Lung (tissue), 12 donors: ENCODE measurements around the gene EEF1A2. TPM values are rescaled to one million over a fixed set of nuclear protein-coding genes. Genes with fewer than 3 reads are reported as not detected.

Experiments
- ATAC-seq: fragments of 200-7000 bp; cut with Tn5 transposase; one replicate; pipeline ENCODE4 v1.9.1; 2020; ENCODE audit warnings: moderate number of reproducible peaks; ENCODE audit not compliant: insufficient read depth, low FRiP score
- DNase-seq, 3 donors: peaks; one replicate each; pipeline ENCODE4 v3.0.0-alpha.2; 2013 to 2017
- H3K27ac ChIP-seq, 2 donors: one replicate each; pipeline ENCODE4 v1.5.1; 2013; ENCODE audit warnings: mild to moderate bottlenecking in 2 of 2, moderate library complexity in 2 of 2, control low read depth in 1 of 2, inconsistent platforms in 1 of 2, low read depth in 1 of 2, low read length in 1 of 2
- H3K27me3 ChIP-seq, 3 donors: one replicate each; pipeline ENCODE4 v1.5.1; 2013; ENCODE audit warnings: low read length in 2 of 3; ENCODE audit not compliant: control insufficient read depth in 3 of 3, insufficient read depth in 3 of 3
- H3K36me3 ChIP-seq, 4 donors: one replicate each; pipeline ENCODE4 v1.5.1; 2013; ENCODE audit warnings: low read length in 4 of 4, mild to moderate bottlenecking in 1 of 4, moderate library complexity in 1 of 4; ENCODE audit not compliant: control insufficient read depth in 4 of 4, insufficient read depth in 4 of 4
- H3K4me1 ChIP-seq, 5 donors: one replicate each; pipeline ENCODE4 v1.5.1; 2013; ENCODE audit warnings: low read length in 5 of 5, mild to moderate bottlenecking in 2 of 5, moderate library complexity in 1 of 5; ENCODE audit not compliant: control insufficient read depth in 5 of 5, insufficient read depth in 5 of 5
- H3K4me3 ChIP-seq: one replicate; pipeline ENCODE4 v1.5.1; 2013; ENCODE audit warnings: mild to moderate bottlenecking, control low read depth, moderate library complexity
- H3K9ac ChIP-seq, 2 donors: one replicate each; pipeline ENCODE4 v1.5.1; 2013; ENCODE audit warnings: low read length in 2 of 2, control low read depth in 1 of 2; ENCODE audit not compliant: insufficient read depth in 1 of 2
- H3K9me3 ChIP-seq, 4 donors: one replicate each; pipeline ENCODE4 v1.5.1; 2013; ENCODE audit warnings: low read length in 3 of 4, mild to moderate bottlenecking in 1 of 4, moderate library complexity in 1 of 4; ENCODE audit not compliant: control insufficient read depth in 4 of 4, insufficient read depth in 3 of 4
- WGBS, 2 donors: extraction: QIAGEN DNeasy Blood & Tissue Kit; methylation state at CpG; one replicate each; pipeline ENCODE4 v1.1.7; 2013; 5-methylcytosine and 5-hydroxymethylcytosine counted together
- polyA plus RNA-seq, 2 donors: library from polyadenylated mRNA; stranded (reverse); fragments of 200-250 nt; gene quantifications; one replicate each; pipeline ENCODE4 v1.2.1, GENCODE V29; 2013
- total RNA-seq, 2 donors: library from RNA; depleted of rRNA in 1 of 2; stranded (reverse); fragments of >200 nt in 1 of 2; gene quantifications; one replicate each; pipeline ENCODE4 v1.2.1, GENCODE V29; 2014 to 2021
- TF ChIP-seq, protein P1 (sequence below): IDR thresholded peaks from 2 replicates; pipeline ENCODE4 v1.5.1; 2012; ENCODE audit warnings: mild to moderate bottlenecking; ENCODE audit errors: control extremely low read depth, extremely low read depth
- donor health status: control.
- donor health status: control.
- donor health status: Bipolar disorder and iron deficiency.
- donor health status: healthy.
- donor health status: DM: yes; HTN: yes; CAD: no.

Gene EEF1A2
- total and polyA plus RNA-seq, 4 donors: 0.47 to 1.9 (median 1.0) TPM

DNA sequence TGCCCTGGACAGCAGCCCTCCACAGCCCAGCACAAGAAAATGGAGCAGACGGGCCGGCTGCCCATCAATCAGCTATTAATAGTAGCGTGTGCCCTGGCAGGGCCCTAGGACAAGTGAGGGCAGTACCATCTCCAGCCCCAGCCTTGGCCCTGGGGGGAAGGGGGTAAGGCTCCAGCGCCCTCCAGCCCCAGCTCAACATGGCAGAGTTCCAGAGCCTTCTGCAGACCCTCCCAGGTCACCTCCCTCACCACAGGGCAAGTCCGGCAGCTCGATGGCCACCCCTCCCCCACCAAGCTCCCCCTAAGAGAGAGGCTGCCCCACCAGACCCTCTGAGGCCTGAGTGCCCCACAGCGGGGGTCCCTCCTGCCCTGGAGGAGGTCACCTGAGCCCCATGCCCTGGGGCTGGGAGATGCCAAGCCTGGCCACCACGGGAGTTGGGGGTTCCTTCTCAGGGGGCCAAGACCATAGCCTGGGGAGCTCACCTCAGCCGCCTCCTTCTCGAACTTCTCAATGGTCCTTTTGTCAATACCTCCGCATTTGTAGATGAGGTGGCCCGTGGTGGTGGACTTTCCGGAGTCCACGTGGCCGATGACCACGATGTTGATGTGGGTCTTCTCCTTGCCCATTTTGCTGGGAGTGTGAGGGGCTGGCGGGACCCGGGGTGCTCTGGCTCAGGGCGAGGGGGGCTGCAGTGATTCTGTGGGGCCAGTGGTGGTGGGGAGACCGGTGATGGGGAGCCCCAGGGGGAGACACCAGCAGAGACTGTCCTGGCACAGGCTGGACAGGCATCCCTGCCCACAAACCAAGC, 1.5 kb downstream of the EEF1A2 start:
- no peak for ATAC-seq
- Histone ChIP-seq H3K36me3 (no peaks in the 10 kb centered on the region), H3K4me3 (no peak overlapping the region), H3K4me1 (peaks cover 0 to 8% (median 2%) of the 10 kb centered on the region in 5 donors), H3K27me3 (peaks cover 17 to 49% (median 21%) of the 10 kb centered on the region in 3 donors), H3K9ac (no peak overlapping the region), H3K9me3 (no peaks in the 10 kb centered on the region), H3K27ac (peak overlapping the region in 1 of 2 donors; percentile 80)
- TF ChIP-seq, protein P1, sequence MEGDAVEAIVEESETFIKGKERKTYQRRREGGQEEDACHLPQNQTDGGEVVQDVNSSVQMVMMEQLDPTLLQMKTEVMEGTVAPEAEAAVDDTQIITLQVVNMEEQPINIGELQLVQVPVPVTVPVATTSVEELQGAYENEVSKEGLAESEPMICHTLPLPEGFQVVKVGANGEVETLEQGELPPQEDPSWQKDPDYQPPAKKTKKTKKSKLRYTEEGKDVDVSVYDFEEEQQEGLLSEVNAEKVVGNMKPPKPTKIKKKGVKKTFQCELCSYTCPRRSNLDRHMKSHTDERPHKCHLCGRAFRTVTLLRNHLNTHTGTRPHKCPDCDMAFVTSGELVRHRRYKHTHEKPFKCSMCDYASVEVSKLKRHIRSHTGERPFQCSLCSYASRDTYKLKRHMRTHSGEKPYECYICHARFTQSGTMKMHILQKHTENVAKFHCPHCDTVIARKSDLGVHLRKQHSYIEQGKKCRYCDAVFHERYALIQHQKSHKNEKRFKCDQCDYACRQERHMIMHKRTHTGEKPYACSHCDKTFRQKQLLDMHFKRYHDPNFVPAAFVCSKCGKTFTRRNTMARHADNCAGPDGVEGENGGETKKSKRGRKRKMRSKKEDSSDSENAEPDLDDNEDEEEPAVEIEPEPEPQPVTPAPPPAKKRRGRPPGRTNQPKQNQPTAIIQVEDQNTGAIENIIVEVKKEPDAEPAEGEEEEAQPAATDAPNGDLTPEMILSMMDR: no peak
- 64 to 69% methylated on average over 20 of the region's 20 CpGs for WGBS, 2 donors
- no peak for DNase-seq

DNA sequence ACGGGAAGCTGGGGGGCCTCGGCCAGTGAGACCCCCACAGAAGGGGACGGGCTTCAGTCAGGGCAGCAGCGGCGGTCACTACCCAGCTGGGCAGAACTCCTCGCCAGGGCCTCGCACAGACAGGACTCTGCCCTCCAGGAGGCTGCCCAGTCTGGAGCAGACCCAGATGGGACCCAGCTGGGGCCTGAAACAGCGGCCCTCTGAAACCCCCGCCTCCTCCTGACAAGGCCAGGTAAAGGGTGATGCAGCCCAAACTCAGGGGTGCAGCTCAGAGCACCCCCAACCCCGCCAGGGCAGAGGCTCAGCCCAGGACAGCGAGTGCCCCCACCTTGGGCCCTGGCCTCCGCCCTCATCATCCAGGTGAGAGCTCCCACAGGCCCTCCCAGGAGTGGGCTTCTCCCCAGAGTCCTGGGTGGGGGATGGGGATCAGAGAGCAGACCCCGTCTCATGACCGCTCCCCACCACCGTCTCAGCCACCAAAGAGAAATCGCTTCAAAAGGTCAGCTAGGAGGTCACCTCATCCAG, 2.2 kb downstream of the EEF1A2 start:
- TF ChIP-seq, protein P1: no peak
- ATAC-seq (no peak), DNase-seq (no peak)
- WGBS, 2 donors: 65 to 68% methylated on average over 16 of the region's 16 CpGs
- H3K9me3 ChIP-seq: no peaks in the 10 kb centered on the region
- peaks cover 17 to 49% (median 21%) of the 10 kb centered on the region in 3 donors for H3K27me3 ChIP-seq
- H3K4me1 ChIP-seq: peaks cover 0 to 8% (median 2%) of the 10 kb centered on the region in 5 donors
- H3K36me3 ChIP-seq: no peaks in the 10 kb centered on the region
- H3K4me3 ChIP-seq: no peak overlapping the region
- peak overlapping the region in 1 of 2 donors; percentile 21 for H3K27ac ChIP-seq
- no peak overlapping the region for H3K9ac ChIP-seq

DNA sequence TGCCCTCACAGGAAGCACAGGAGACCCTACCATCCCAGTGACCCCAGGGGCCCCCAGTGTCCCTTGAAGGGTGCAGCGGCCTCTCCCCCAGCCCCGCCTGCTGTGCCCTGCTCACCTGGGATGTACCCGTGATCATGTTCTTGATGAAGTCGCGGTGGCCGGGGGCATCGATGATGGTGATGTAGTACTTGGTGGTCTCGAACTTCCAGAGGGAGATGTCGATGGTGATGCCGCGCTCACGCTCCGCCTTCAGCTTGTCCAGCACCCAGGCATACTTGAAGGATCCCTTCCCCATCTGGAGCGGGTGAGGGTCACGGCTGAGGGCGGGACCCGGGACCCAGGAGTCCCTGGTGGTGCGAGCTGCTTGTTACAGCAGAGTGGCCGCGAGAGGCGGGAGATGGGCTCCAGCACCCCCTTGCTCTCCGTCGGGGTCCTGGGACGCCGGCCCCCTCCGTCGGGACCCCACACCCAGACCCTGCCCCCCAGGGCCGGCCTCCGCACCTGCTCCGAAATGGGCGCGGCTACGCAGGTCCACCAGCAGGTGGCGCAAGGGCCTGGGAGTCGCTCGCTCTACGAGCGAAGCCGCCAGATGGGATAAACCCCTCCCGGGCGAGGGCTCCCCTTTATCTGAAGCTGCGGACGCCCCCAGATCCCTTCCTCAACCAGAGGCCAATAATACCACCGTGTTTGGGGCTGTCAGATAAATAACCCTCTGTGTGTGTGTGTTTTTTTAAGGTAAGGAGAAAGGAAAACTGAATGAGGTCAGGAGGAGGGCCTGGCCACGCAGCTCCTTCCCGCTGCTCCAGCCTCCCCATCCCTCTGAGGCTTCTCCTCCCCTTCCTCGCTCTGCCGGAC, 2.9 kb downstream of the EEF1A2 start:
- DNase-seq: peak; percentile 46 to 59 (median 47)
- Histone ChIP-seq H3K36me3 (no peaks in the 10 kb centered on the region), H3K4me1 (peaks cover 0 to 8% (median 2%) of the 10 kb centered on the region in 5 donors), H3K27me3 (peaks cover 17 to 44% (median 19%) of the 10 kb centered on the region in 3 donors), H3K9ac (no peak overlapping the region), H3K4me3 (no peak overlapping the region), H3K27ac (peak overlapping the region in 1 of 2 donors; percentile 21), H3K9me3 (no peaks in the 10 kb centered on the region)
- WGBS, 2 donors: 20 to 26% methylated on average over 48 of the region's 48 CpGs
- TF ChIP-seq, protein P1: peak; percentile 64
- peak; percentile 38 for ATAC-seq
